GM15510 (cell line): ENCODE results near the gene SMCO2.

Experiments
- POLR2A ChIP-seq: IDR thresholded peaks from 3 replicates; pipeline ENCODE4 v1.6.1; 2011; ENCODE audit warnings: borderline replicate concordance; ENCODE audit not compliant: insufficient read length; ENCODE audit errors: extremely low read depth

SMCO2 gene

GRCh38 chr12:27472604-27473003 lies 26.1 kb downstream of the SMCO2 start:
- no peak for TF ChIP-seq POLR2A

GRCh38 chr12:27474344-27474743 lies 27.8 kb downstream of the SMCO2 start:
- no peak for TF ChIP-seq POLR2A

- no peak for TF ChIP-seq POLR2A
These were observed 30.5 kb downstream of the SMCO2 start for GRCh38 chr12:27477049-27477448.

GRCh38 chr12:27478949-27479348 lies 32.4 kb downstream of the SMCO2 start:
- TF ChIP-seq POLR2A = no peak

GRCh38 chr12:27480016-27480415 lies 33.5 kb downstream of the SMCO2 start:
- TF ChIP-seq POLR2A = no peak

GRCh38 chr12:27486961-27487360 lies 40.4 kb downstream of the SMCO2 start:
- TF ChIP-seq POLR2A = no peak

GRCh38 chr12:27488479-27488878 lies 41.9 kb downstream of the SMCO2 start:
- no peak for TF ChIP-seq POLR2A

GRCh38 chr12:27491226-27491625 lies 44.7 kb downstream of the SMCO2 start:
- TF ChIP-seq POLR2A = no peak

GRCh38 chr12:27493260-27493940 lies 46.9 kb downstream of the SMCO2 start:
- no peak for TF ChIP-seq POLR2A

GRCh38 chr12:27497446-27497845 lies 50.9 kb downstream of the SMCO2 start:
- no peak for TF ChIP-seq POLR2A

GRCh38 chr12:27498149-27498548 lies 51.6 kb downstream of the SMCO2 start:
- TF ChIP-seq POLR2A = no peak

GRCh38 chr12:27498761-27499160 lies 52.2 kb downstream of the SMCO2 start:
- TF ChIP-seq POLR2A = no peak

GRCh38 chr12:27499377-27499776 lies 52.8 kb downstream of the SMCO2 start:
- no peak for TF ChIP-seq POLR2A

- TF ChIP-seq POLR2A = no peak
These were observed 54.0 kb downstream of the SMCO2 start for GRCh38 chr12:27500546-27500945.

- TF ChIP-seq POLR2A = no peak
These were observed 55.5 kb downstream of the SMCO2 start for GRCh38 chr12:27502021-27502435.

GRCh38 chr12:27504507-27504906 lies 58.0 kb downstream of the SMCO2 start:
- TF ChIP-seq POLR2A = no peak

GRCh38 chr12:27505109-27505508 lies 58.6 kb downstream of the SMCO2 start:
- TF ChIP-seq POLR2A = no peak
